ENCODE results near the gene DCST2. TPM values are rescaled to one million over a fixed set of nuclear protein-coding genes. Genes with fewer than 3 reads are reported as not detected.
"Not testable (repeated sequence)": the region's sequence is repeated elsewhere in the genome, so short reads cannot be mapped to it uniquely, and the experiment has no call there.

Gene DCST2
- total and polyA plus RNA-seq, 7 donors: 0.27 to 2.0 (median 0.43) TPM; not detected in 3

DNA sequence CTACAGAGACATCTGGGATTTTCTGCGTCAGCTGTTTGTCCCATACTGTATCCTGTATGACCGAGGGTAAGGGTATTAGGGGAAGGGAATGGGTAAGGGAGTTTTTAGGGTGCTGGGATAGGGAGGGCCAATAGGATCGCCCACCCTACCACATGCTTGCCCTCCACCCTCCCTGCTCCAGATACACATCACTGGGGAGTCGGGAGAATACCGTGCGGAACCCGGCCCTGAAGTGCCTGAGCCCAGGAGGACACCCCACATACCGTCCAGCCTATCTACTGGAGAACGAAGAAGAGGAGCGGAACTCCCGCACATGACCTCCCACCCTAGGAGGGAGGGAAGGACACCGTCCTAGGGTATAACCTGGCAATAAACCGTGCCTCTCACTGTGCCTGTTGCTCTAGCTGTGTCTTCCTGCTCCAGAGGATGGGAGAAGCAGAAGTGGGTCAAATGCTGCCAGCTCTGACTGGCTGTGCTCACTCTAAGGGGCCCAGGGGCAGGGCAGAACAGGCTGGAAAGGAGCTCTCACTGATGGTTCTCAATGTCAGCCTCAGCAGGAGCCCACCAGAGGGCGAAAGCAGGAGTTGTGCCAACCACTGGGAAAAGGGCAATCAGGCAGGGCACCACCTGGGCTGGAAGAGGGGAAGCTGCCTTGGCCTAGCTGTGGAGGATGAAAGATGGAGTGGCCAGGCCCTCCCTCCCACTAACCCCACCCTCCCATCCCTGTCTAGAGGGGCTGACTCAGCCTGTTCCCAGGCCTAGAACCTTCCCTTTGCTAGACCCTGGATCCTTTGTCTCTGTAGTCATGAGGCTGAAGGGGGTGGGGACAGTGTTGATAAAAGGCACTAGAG lies 40.6 kb downstream of the DCST2 start:
- Histone ChIP-seq H3K9me3 (no peaks in the 10 kb centered on the region), H3K4me3 (no peak overlapping the region), H3K27me3 (no peaks in the 10 kb centered on the region), H3K27ac (no peak overlapping the region), H3K4me1 (peaks cover 0 to 6% (median 3%) of the 10 kb centered on the region in 4 donors), H3K36me3 (peaks cover 4 to 44% (median 15%) of the 10 kb centered on the region in 4 donors)
- intact Hi-C loops (cut with DNase I): no loop called here
- WGBS, 2 donors: 81 to 86% methylated on average over 14 of the region's 14 CpGs
- no peak for DNase-seq
- TF ChIP-seq EP300 (IDR thresholded peaks at IDR 0.05) (no peak), POLR2AphosphoS5 (IDR thresholded peaks at IDR 0.05) (no peak)

DNA sequence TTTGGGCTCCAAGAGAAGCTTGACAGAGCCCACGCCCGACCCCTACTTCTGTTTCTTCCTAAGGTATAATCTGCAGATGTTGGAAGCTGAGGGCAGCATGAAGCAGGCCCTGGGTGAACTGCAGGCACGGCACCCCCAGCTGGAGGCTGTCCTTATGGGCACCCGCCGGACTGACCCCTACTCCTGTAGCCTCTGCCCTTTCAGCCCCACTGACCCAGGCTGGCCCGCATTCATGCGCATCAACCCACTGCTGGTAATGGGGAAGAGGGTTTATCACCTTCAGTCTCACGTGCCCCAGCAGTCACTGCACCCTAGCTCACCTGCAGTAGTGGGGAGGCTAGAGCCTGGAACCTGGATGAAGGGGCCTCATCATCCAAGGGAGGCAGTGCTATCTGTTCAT lies 43.3 kb downstream of the DCST2 start:
- Histone ChIP-seq H3K27ac (no peak overlapping the region), H3K9me3 (no peaks in the 10 kb centered on the region), H3K4me1 (no peaks in the 10 kb centered on the region), H3K36me3 (peaks cover 14 to 56% (median 21%) of the 10 kb centered on the region in 4 donors), H3K27me3 (no peaks in the 10 kb centered on the region), H3K4me3 (no peak overlapping the region)
- TF ChIP-seq POLR2AphosphoS5 (IDR thresholded peaks at IDR 0.05) (no peak), EP300 (IDR thresholded peaks at IDR 0.05) (no peak), POLR2A (IDR thresholded peaks at IDR 0.05) (no peak)
- TF ChIP-seq, protein P1, sequence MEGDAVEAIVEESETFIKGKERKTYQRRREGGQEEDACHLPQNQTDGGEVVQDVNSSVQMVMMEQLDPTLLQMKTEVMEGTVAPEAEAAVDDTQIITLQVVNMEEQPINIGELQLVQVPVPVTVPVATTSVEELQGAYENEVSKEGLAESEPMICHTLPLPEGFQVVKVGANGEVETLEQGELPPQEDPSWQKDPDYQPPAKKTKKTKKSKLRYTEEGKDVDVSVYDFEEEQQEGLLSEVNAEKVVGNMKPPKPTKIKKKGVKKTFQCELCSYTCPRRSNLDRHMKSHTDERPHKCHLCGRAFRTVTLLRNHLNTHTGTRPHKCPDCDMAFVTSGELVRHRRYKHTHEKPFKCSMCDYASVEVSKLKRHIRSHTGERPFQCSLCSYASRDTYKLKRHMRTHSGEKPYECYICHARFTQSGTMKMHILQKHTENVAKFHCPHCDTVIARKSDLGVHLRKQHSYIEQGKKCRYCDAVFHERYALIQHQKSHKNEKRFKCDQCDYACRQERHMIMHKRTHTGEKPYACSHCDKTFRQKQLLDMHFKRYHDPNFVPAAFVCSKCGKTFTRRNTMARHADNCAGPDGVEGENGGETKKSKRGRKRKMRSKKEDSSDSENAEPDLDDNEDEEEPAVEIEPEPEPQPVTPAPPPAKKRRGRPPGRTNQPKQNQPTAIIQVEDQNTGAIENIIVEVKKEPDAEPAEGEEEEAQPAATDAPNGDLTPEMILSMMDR (IDR thresholded peaks at IDR 0.05): no peak
- DNase-seq: no peak
- intact Hi-C loops (cut with DNase I): no loop called here
- WGBS, 2 donors: 94 to 95% methylated on average over 8 of the region's 8 CpGs

DNA sequence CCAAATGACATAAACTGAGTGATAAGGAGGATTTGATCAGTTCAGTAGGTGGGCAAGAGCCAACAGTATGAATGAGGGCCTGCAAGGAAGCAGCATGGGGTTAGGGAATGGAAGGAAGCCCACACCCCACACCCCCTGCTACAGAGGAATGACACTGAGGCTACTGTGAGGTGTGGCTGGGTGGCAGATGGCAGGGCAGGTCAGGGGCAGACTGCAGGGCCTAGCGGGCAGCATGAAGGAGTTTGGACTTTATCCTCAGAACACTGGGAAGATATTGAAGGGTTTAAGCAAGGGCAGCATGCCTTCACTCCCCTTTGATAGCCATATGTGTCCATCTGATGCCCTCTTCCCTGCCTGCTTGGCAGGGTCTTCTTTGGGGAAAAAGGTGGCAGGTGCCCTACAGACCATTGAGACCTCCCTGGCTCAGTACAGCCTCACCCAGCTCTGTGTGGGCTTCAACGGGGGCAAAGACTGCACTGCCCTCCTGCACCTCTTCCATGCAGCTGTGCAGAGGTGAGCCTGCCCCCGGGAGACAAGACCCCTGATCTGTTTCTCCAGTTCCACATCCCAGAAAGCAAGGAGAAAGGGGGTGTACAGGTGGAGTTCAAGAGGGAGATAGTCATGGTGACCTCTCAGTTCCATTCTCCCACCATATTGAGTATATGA lies 44.3 kb downstream of the DCST2 start:
- Histone ChIP-seq H3K27ac (no peak overlapping the region), H3K36me3 (peaks cover 14 to 56% (median 21%) of the 10 kb centered on the region in 4 donors), H3K9me3 (no peaks in the 10 kb centered on the region), H3K27me3 (no peaks in the 10 kb centered on the region), H3K4me1 (peaks cover 0 to 5% (median 3%) of the 10 kb centered on the region in 4 donors), H3K4me3 (no peak overlapping the region)
- no peak for TF ChIP-seq EP300 (IDR thresholded peaks at IDR 0.05)
- no peak for DNase-seq
- WGBS, 2 donors: 61 to 85% methylated on average over 3 of the region's 3 CpGs
- intact Hi-C loops (cut with DNase I): no loop called here

GRCh38 chr1:154988058-154988954 lies 45.3 kb downstream of the DCST2 start:
- Histone ChIP-seq H3K27me3 (no peaks in the 10 kb centered on the region), H3K4me3 (no peak overlapping the region), H3K4me1 (peaks cover 0 to 15% (median 12%) of the 10 kb centered on the region in 4 donors), H3K27ac (no peak overlapping the region), H3K36me3 (peaks cover 14 to 56% (median 21%) of the 10 kb centered on the region in 4 donors), H3K9me3 (no peaks in the 10 kb centered on the region)
- intact Hi-C loops (cut with DNase I): no loop called here
- TF ChIP-seq POLR2A (IDR thresholded peaks at IDR 0.05): no peak
- TF ChIP-seq, protein P1 (IDR thresholded peaks at IDR 0.05): no peak
- TF ChIP-seq EP300 (IDR thresholded peaks at IDR 0.05): no peak
- no peak for TF ChIP-seq POLR2AphosphoS5 (IDR thresholded peaks at IDR 0.05)
- WGBS, 2 donors: 88 to 92% methylated on average over 17 of the region's 17 CpGs
- DNase-seq: no peak

DNA sequence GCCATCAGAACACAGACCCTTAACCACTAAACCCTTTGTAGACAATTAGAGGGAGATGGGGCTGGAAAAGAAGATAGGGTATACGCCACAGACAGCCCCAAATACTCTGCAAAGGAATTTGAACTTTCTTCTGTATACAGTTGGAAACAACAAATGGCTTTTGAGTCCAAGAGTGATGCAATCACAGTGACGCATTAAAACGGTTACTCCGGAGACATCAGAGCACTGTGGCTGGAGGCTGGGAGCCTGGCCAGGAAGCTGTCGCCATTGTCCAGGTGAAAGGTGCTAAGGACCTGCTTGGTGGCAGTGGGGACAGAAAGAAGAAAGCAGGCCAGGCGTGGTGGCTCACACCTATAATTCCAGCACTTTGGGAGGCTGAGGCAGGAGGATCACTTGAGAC lies 46.3 kb downstream of the DCST2 start:
- DNase-seq: peak; percentile 65
- H3K9me3 ChIP-seq: no peaks in the 10 kb centered on the region
- no peak overlapping the region for H3K27ac ChIP-seq
- intact Hi-C loops (cut with DNase I): no loop called here
- H3K4me3 ChIP-seq: no peak overlapping the region
- H3K4me1 ChIP-seq: peaks cover 0 to 20% (median 17%) of the 10 kb centered on the region in 4 donors
- TF ChIP-seq POLR2AphosphoS5 (IDR thresholded peaks at IDR 0.05): no peak
- H3K36me3 ChIP-seq: peaks cover 14 to 48% (median 21%) of the 10 kb centered on the region in 4 donors
- no peaks in the 10 kb centered on the region for H3K27me3 ChIP-seq
- 61 to 86% methylated on average over 6 of the region's 6 CpGs for WGBS, 2 donors

- 93 to 98% methylated on average over 4 of the region's 4 CpGs for WGBS, 2 donors
- H3K4me3 ChIP-seq; H3K9me3 ChIP-seq; intact Hi-C loops (cut with DNase I); H3K27me3 ChIP-seq; H3K27ac ChIP-seq; DNase-seq: not testable (repeated sequence)
- Histone ChIP-seq H3K4me1 (peaks cover 0 to 23% (median 20%) of the 10 kb centered on the region in 4 donors), H3K36me3 (peaks cover 14 to 46% (median 21%) of the 10 kb centered on the region in 4 donors)
Observed at GRCh38 chr1:154986736-154987135, 46.8 kb downstream of the DCST2 start.

Measured in sigmoid colon (tissue), 7 donors.